Suprapubic skin (tissue), 4 donors: ENCODE results near the gene NBEA. TPM values are rescaled to one million over a fixed set of nuclear protein-coding genes. Genes with fewer than 3 reads are reported as not detected.

Experiments
- DNase-seq, 2 donors: peaks; one replicate each; pipeline ENCODE4 v3.0.0-alpha.2; 2019; ENCODE audit warnings: low spot score in 2 of 2
- H3K27ac ChIP-seq: fragments of 200-600 bp; sonication (generic); one replicate; pipeline ENCODE4 v1.5.1; 2019
- H3K27me3 ChIP-seq: fragments of 200-600 bp; sonication (generic); one replicate; pipeline ENCODE4 v1.5.1; 2019
- H3K36me3 ChIP-seq: fragments of 200-600 bp; sonication (generic); one replicate; pipeline ENCODE4 v1.5.1; 2019
- H3K4me1 ChIP-seq: fragments of 200-600 bp; sonication (generic); one replicate; pipeline ENCODE4 v1.5.1; 2019
- H3K4me3 ChIP-seq: fragments of 200-600 bp; sonication (generic); one replicate; pipeline ENCODE4 v1.5.1; 2019; ENCODE audit warnings: mild to moderate bottlenecking
- H3K9me3 ChIP-seq: fragments of 200-600 bp; sonication (generic); one replicate; pipeline ENCODE4 v1.5.1; 2019
- EP300 ChIP-seq: sonication (generic); formaldehyde crosslinking; IDR thresholded peaks from one replicate; pipeline ENCODE4 v1.6.1; 2017; ENCODE audit warnings: antibody characterized with exemption
- POLR2A ChIP-seq, 2 donors: fragments of 450-650 bp; IDR thresholded peaks; one replicate each; pipeline ENCODE4 v1.6.1; 2017; ENCODE audit warnings: antibody characterized with exemption in 2 of 2, mild to moderate bottlenecking in 2 of 2, moderate library complexity in 2 of 2
- POLR2AphosphoS5 ChIP-seq, 3 donors: sonication (generic); formaldehyde crosslinking; IDR thresholded peaks; one replicate each; pipeline ENCODE4 v1.6.1; 2017; ENCODE audit warnings: antibody characterized with exemption in 3 of 3
- WGBS: methylation state at CpG from one replicate; pipeline ENCODE4 v1.1.5; 2018; 5-methylcytosine and 5-hydroxymethylcytosine counted together
- total RNA-seq, 4 donors: library from RNA; depleted of rRNA; stranded (reverse); fragments of >200 nt; gene quantifications; one replicate each; pipeline ENCODE4 v1.1.0, GENCODE V29; 2016
- TF ChIP-seq, protein P1 (sequence below), 2 donors: fragments of 200-600 bp in 1 of 2; fragments of 450-650 bp in 1 of 2; sonication (generic) in 1 of 2; IDR thresholded peaks; one replicate each; pipeline ENCODE4 v1.5.1; 2016 to 2019; ENCODE audit warnings: antibody characterized with exemption in 2 of 2, mild to moderate bottlenecking in 1 of 2, moderate library complexity in 1 of 2

The NBEA gene
- total RNA-seq, 4 donors from 2014 or later: 3.1 to 9.7 (median 4.1) TPM

DNA sequence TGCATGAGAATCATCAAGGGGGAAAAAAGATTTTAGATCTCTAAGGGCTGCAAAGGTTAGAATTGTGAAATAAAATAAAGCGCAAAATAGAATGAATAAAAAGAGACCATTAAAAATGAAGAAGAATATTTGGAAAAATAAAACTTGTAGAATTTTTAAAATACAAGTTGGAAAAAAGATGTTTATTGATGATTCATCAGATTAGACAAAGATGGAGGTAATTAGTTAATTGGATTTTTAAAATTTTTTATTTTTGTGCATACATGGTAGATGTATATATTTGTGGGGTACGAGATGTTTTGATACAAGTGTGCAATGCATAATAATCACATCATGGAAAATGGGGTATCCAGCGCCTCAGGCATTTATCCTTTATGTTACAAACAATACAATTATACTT, 391.1 kb downstream of the NBEA start:
- H3K4me1 ChIP-seq: no peaks in the 10 kb centered on the region
- no peaks in the 10 kb centered on the region for H3K9me3 ChIP-seq
- no peak overlapping the region for H3K27ac ChIP-seq
- H3K27me3 ChIP-seq: no peaks in the 10 kb centered on the region
- WGBS: 94% methylated on average over 3 of the region's 3 CpGs
- DNase-seq: no peak
- TF ChIP-seq POLR2AphosphoS5 (IDR thresholded peaks at IDR 0.05) (no peak), POLR2A (IDR thresholded peaks at IDR 0.05) (no peak), EP300 (no peak)
- TF ChIP-seq, protein P1, sequence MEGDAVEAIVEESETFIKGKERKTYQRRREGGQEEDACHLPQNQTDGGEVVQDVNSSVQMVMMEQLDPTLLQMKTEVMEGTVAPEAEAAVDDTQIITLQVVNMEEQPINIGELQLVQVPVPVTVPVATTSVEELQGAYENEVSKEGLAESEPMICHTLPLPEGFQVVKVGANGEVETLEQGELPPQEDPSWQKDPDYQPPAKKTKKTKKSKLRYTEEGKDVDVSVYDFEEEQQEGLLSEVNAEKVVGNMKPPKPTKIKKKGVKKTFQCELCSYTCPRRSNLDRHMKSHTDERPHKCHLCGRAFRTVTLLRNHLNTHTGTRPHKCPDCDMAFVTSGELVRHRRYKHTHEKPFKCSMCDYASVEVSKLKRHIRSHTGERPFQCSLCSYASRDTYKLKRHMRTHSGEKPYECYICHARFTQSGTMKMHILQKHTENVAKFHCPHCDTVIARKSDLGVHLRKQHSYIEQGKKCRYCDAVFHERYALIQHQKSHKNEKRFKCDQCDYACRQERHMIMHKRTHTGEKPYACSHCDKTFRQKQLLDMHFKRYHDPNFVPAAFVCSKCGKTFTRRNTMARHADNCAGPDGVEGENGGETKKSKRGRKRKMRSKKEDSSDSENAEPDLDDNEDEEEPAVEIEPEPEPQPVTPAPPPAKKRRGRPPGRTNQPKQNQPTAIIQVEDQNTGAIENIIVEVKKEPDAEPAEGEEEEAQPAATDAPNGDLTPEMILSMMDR (IDR thresholded peaks at IDR 0.05): no peak
- H3K4me3 ChIP-seq: no peak overlapping the region
- no peaks in the 10 kb centered on the region for H3K36me3 ChIP-seq

DNA sequence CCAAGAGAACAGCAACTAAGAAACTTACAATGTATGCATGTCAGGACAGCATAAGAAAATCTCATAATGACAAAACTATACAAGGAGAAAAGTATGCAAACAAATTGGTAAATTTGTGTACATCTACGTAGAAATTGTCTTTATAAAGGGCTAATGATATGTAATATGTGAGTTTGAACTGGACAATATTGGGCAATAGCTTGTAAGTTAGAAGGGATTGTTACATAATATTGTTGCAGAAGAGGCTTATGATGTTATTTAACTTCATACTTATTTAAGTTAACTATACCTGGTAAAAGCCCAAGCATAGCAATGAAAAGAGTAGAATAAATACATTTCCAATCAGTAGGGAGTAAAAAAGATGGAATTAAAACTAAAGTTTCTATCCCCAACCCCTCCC, 400.4 kb downstream of the NBEA start:
- no peaks in the 10 kb centered on the region for H3K36me3 ChIP-seq
- DNase-seq: no peak
- 80% methylated on average over 1 of the region's 1 CpG for WGBS

DNA sequence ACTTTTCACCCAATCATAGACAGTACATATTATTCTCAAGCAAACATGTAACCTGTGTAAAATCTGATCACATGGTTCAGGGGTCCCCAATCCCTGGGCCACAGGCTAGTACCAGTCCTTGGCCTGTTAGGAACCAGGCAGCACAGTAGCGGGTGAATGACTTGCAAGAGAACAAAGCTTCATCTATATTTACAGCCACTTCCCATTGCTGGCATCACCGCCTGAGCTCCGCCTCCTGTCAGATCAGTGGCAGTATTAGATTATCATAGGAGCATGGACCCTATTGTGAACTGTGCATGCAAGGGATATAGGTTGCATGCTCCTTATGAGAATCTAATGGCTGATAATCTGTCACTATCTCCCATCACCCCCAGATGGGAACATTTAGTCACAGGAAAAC, 401.3 kb downstream of the NBEA start:
- no peaks in the 10 kb centered on the region for H3K36me3 ChIP-seq
- H3K9me3 ChIP-seq: peaks cover 4% of the 10 kb centered on the region
- 90% methylated on average over 3 of the region's 3 CpGs for WGBS
- H3K4me3 ChIP-seq: no peak overlapping the region
- TF ChIP-seq EP300 (no peak), POLR2AphosphoS5 (IDR thresholded peaks at IDR 0.05) (no peak), POLR2A (IDR thresholded peaks at IDR 0.05) (no peak)
- TF ChIP-seq, protein P1 (IDR thresholded peaks at IDR 0.05): no peak
- H3K4me1 ChIP-seq: no peaks in the 10 kb centered on the region
- no peak overlapping the region for H3K27ac ChIP-seq
- no peak for DNase-seq
- H3K27me3 ChIP-seq: no peaks in the 10 kb centered on the region

More for the DNA sequence above, 400.4 kb downstream of the NBEA start:
- Histone ChIP-seq H3K9me3 (peaks cover 4% of the 10 kb centered on the region), H3K4me1 (no peaks in the 10 kb centered on the region), H3K27me3 (no peaks in the 10 kb centered on the region), H3K4me3 (no peak overlapping the region), H3K27ac (no peak overlapping the region)
- TF ChIP-seq POLR2A (IDR thresholded peaks at IDR 0.05): no peak
- TF ChIP-seq, protein P1 (IDR thresholded peaks at IDR 0.05): no peak
- no peak for TF ChIP-seq POLR2AphosphoS5 (IDR thresholded peaks at IDR 0.05)
- TF ChIP-seq EP300: no peak

DNA sequence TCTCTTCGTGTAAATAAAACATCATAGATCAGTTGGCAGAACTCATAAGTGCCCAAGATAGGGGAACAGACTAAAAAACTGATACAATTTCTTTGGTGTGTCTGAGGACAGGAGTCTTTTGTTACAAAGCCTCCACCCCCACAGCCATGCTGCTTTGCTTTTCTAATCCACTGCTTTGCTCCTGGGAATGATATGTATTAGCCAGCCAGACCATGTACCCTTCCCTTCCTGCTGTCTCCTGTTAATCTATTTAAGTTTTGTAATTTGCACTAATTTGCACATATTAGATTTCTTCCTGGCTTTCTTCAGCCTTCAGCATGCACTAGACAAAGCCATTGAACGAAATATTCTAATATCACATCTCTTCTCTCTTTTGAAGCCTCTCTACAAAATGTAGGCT, 403.9 kb downstream of the NBEA start:
- TF ChIP-seq POLR2A (IDR thresholded peaks at IDR 0.05): no peak
- TF ChIP-seq, protein P1 (IDR thresholded peaks at IDR 0.05): no peak
- TF ChIP-seq POLR2AphosphoS5 (IDR thresholded peaks at IDR 0.05): no peak
- TF ChIP-seq EP300: no peak
- no peak for DNase-seq
- Histone ChIP-seq H3K4me3 (no peak overlapping the region), H3K4me1 (no peaks in the 10 kb centered on the region), H3K36me3 (no peaks in the 10 kb centered on the region), H3K27me3 (no peaks in the 10 kb centered on the region), H3K9me3 (no peaks in the 10 kb centered on the region), H3K27ac (no peak overlapping the region)
- 69% methylated on average over 2 of the region's 2 CpGs for WGBS

DNA sequence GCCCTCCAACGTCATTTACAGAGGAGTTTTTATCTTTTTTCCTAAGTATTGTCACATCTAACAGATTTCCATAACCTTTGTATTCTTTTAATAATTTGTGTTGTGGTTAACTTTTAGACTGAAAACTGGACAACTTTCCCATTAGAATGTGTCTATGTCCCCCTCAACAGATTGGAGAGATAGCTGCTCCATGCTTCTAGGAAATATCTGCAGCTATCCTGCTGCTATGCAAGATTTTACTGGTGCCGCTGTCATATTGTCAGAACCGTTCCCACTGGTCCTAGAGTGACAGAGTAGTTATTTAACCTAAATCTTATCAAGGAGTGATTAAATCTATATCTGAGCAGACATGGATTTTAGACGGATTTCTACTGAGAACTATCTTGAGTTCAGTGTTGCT, 404.4 kb downstream of the NBEA start:
- no peak for DNase-seq
- H3K36me3 ChIP-seq: no peaks in the 10 kb centered on the region
- TF ChIP-seq POLR2AphosphoS5 (IDR thresholded peaks at IDR 0.05) (no peak), EP300 (no peak), POLR2A (IDR thresholded peaks at IDR 0.05) (no peak)
- TF ChIP-seq, protein P1 (IDR thresholded peaks at IDR 0.05): no peak
- no peaks in the 10 kb centered on the region for H3K27me3 ChIP-seq
- no peak overlapping the region for H3K4me3 ChIP-seq
- no peaks in the 10 kb centered on the region for H3K9me3 ChIP-seq
- WGBS: 92% methylated on average over 4 of the region's 4 CpGs
- no peak overlapping the region for H3K27ac ChIP-seq
- H3K4me1 ChIP-seq: no peaks in the 10 kb centered on the region
